ENCODE results near the gene PDIA6.

GRCh38 chr2:10733980-10734379, 78.6 kb downstream of the PDIA6 start:
- TF ChIP-seq CTCF (IDR thresholded peaks at IDR 0.05) (no peak), POLR2A (IDR thresholded peaks at IDR 0.05) (no peak)

All from body of pancreas (tissue), 4 donors.